SKM-1 treated with dmso at 0.1 percent for 144 hours (cell line): ENCODE results near the gene ENTPD1.
"Not testable (repeated sequence)": the region's sequence is repeated elsewhere in the genome, so short reads cannot be mapped to it uniquely, and the experiment has no call there.

ENCODE experiments used
- DNase-seq: peaks from one replicate; lab custom pipeline; 2025; ENCODE audit not compliant: unreplicated experiment; lab: John Stamatoyannopoulos, UW

The ENTPD1 gene, protein sequence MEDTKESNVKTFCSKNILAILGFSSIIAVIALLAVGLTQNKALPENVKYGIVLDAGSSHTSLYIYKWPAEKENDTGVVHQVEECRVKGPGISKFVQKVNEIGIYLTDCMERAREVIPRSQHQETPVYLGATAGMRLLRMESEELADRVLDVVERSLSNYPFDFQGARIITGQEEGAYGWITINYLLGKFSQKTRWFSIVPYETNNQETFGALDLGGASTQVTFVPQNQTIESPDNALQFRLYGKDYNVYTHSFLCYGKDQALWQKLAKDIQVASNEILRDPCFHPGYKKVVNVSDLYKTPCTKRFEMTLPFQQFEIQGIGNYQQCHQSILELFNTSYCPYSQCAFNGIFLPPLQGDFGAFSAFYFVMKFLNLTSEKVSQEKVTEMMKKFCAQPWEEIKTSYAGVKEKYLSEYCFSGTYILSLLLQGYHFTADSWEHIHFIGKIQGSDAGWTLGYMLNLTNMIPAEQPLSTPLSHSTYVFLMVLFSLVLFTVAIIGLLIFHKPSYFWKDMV

DNA sequence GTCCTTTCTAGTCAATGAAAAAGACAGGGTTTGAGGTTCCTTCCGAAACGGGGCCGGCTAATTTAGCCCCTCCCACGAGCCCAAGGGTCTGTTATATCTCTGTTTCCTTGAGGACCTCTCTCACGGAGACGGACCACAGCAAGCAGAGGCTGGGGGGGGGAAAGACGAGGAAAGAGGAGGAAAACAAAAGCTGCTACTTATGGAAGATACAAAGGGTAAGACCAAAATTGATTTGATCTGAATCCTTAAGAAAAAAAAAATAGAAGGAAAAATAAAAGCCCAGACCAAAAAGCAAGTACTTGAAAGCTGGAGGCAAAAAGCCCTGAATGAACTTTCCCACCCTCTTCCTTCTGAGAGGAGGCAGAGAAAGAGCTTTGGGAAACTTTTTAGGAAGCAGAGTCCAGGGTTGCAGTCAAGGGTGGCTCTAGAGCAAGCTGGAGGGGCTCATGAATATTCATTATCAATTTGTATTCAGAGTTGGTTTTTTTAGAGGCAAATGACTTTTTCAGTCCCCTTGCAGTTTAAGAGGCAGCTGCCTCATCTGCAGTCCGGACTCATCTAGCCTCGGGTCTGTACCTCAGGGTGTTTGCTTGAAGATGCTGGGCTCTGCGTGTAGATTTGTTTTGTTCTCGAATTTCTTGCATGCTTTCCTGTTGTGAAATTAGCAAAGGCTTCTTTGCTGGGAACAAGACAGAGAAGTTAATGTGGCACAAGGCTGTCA lies at the start of gene ENTPD1:
TSS of gene ENTPD1 (plus strand) at position 123 of the 721 bp plus-strand sequence. CDS start at position 200, 77 bp downstream.
- peak; percentile 71 for DNase-seq

DNA sequence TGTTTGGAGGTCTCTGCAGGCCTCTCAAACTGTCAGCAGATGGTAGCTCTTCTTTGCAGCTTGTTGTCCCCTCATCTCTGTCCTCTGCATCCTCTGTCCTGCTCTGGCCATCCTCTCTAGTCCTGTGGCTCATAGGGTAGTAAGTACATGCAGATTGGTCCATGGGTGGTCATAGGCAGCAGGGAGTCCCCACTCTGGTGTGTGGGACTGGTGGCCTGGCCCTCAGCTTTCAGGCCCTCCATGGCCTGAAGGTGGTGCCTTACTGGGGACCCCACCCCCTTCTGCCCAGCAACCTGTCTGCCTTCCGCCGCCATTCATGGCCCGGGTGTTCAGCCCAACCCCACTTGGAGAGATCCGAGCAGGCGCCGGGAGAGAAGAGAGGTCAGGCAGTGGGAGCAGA lies 49.4 kb upstream of the ENTPD1 start:
- no peak for DNase-seq

GRCh38 chr10:95706990-95707389 lies 49.0 kb upstream of the ENTPD1 start:
- no peak for DNase-seq

- no peak for DNase-seq
These were observed 44.5 kb upstream of the ENTPD1 start for GRCh38 chr10:95711492-95711891.

DNA sequence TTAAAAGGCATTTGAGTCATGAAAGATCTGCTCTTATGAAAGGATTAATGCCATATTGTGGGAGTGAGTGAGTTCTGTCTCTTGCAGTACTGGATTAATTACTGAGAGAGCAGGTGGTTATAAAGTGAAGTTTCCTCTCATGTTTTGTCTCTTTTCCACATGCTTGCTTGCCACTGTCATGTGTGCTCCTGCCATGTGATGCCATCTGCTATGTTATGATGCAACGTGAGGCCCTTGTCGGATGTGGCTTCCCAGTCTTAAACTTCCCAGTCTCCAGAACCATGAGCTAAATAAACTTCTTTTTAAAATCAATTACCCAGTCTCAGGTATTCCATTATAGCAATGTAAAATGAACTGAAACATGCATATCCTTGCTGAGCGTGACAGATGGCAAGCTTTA lies 39.5 kb upstream of the ENTPD1 start:
- DNase-seq = no peak

DNA sequence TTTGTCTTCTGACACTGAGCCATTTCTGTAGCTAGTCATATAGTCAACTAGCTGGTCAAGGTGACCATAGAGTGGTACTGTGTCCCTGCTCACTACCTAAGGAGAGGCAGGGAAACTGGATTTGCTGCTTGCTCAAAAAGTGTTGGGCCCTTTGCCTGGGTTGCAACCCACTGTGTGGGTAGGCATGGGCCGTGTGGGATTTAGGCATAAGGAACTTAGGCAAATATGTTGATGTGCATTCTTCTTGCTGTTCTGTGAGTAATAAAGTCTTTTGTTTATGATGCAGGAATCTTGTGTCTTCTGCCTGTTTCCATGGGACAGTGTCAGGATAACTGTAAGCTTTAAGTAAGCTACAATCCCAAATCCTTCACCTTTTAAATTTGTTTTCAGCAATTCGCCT lies 39.1 kb upstream of the ENTPD1 start:
- DNase-seq = no peak

DNA sequence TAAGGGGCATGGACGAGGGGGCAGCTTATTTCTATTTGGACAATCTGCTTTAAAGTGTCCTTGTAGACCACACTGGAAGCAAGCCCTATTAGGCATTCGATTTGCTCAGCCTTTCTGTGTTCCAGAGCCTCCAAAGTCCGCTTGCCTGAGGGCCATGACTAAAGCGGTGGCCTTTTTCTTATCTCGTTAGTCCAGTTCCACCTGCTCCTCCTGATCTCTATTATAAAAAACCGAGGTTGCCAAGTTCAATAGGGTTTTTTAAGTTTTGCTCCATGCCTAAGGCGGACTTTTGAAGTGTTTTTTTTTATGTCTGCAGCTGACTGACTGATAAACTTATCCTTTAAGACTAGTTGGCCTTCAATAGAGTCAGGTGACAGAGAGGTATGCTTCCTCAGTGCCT lies 35.2 kb upstream of the ENTPD1 start:
- not testable (repeated sequence) for DNase-seq

DNA sequence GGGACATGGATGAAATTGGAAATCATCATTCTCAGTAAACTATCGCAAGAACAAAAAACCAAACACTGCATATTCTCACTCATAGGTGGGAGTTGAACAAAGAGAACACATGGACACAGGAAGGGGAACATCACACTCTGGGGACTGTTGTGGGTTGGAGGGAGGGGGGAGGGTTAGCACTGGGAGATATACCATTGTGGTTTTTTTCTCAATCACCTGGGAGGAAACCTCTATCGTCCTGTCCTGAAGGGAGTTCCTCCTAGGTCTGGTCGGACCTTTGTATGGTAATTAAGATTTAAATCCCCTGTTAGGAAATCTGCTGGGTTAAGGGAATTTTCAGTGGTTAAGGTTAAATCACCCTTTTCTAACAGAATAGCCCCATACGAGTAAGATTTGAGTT lies 33.5 kb upstream of the ENTPD1 start:
- peak; percentile 30 for DNase-seq

GRCh38 chr10:95728526-95728925 lies 27.4 kb upstream of the ENTPD1 start:
- DNase-seq = no peak

DNA sequence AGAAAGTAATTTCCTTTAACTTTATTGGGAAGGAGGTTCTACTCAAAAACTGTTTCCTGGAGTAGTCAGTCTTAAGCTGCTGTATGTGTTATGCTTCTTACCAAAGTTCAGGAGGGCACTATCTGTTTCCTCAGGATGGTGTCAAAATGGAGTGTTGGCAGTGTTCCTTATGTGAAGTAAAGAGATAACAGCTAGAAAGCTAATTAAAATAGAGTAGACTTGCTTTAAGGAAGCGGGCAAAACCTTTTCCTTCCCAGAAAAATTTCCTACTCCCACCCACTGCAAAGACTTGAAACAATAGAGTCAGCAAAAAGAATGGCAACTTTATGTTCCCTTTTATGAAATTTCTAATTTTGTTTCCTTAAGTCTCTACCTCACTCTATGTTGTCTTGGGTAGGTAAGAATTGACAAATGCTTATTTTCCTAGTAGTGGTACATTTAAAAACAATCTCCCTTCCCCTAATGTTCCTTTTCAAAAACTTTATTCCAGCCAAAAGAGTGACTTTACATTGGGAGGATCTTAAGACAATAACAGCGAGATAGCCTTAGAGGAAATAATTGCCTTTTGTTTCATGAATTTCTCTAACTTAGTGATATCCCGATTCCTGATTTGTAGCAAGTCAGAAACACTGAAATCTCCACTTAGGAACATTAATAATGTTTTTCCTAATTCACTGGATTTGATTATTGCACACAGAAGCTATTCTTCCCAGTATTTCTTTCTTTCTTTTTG lies 26.5 kb upstream of the ENTPD1 start:
- no peak for DNase-seq

DNA sequence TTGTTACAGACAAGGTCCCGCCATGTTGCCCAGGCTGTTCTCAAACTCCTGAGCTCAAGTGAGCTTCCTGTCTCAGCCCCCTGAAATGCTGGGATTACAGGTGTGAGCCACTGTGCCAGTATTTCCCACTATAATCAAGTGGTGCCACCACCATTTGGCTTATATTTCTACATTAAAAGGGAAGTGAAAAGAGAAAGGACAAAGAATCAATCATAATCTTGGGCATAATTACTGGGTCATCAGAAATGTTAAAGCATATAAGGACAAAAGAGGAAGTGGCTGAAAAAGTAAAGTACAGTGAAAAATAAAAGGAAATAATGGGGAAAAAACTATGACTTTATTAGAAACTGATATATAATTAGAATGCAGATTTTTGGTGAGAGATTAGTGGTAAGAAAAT lies 25.7 kb upstream of the ENTPD1 start:
- DNase-seq = no peak

DNA sequence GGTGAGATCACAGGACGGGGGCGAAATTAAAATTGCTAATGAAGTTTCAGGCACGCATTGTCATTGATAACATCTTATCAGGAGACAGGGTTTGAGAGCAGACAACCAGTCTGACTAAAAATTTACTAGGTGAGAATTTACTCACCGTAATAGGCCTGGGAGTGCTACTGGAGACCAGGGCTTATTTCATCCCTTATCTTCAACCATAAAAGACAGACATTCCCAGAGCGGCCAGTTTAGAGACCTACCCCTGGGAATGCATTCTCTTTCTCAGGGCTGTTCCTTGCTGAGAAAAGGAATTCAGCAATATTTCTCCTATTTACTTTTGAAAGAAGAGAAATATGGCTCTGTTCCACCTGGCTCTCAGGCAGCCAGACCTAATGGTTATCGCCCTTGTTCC lies 23.1 kb upstream of the ENTPD1 start:
- not testable (repeated sequence) for DNase-seq

DNA sequence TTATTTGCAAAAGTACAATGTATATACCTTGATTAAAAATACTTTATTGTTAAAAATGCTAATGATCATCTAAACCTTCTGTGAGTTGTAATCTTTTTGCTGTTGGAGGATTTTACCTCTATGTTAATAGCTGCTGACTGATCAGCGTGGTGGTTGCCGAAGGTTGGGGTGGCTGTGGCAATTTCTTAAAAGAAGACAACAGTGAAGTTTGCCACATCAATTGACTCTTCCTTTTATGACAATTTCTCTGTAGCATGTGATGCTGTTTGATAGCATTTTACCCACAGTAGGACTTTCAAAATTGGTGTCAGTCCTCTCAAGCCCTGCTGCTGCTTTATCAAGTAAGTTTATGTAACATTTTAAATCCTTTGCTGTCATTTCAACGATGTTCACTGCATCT lies 16.9 kb upstream of the ENTPD1 start:
- no peak for DNase-seq

DNA sequence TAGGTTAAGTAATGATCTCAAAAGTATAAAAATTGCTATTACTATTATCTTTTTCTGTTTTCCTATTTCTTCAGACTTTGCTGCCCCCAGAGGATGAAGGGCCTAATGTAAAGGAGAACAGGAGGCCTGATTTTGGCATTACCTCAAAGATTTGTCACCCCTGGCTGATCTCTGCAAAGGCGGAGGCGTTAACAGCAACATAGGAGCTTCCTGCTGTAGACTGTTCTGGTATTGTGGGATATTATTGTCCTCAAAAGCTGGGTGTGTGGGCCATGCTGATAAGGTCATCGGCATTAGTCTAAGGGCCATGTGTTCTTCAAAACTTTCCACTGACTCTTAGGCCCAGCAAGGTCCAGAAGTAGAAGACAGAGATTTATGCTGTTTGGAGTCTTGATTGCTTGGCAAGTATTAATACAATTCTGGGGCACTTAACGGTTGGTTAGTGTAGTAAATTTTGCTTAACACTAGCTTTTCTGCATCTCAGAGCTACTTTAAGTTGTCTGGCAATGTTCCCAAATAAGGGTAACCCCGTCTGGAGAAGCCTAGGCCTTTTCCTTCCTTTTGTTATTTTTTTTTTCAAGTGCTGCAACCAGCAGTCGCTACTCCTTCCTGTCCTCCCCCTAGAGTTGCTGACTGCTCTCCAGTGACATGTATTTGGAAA lies 14.0 kb upstream of the ENTPD1 start:
- DNase-seq = no peak

DNA sequence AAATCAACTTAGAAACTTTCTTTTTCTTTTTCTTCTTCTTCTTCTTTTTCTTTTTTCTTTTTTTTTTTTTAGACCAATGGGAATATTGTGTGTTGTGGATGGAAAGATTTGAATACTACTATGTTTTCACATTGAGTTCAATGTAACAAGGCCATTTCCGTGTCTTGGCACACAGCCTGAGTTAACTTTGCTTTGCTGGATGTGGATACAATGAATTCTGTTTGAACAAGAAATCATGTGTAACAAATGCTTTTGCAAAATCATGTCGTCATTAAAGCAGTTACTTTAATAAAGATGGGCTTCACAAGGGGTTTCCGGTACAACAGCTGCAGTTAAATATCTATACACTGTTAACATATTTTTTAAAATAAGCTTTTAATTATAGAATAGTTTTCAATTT lies 13.5 kb upstream of the ENTPD1 start:
- no peak for DNase-seq

- no peak for DNase-seq
These were observed 12.9 kb upstream of the ENTPD1 start for GRCh38 chr10:95742962-95743535.

DNA sequence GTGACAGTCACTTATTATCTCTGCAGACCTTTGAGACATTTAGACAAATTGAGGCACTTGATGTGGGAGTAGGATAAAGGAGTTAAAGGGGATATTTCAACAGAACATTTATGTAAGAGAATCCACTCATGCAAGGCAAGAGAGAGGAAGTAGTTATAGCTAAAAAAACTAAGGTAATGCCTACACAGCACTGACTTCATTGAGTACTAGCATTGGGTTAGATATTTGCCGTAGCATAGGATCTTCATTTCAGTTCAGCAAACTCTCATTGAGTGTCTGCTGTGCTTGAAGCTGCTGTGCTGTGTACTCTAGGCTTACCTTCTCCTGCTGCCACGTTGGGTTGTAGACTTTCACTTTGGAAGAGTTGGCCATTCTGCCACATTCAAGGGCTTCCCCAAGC lies 10.5 kb upstream of the ENTPD1 start:
- DNase-seq = no peak

GRCh38 chr10:95748349-95748748 lies 7.6 kb upstream of the ENTPD1 start:
- no peak for DNase-seq

GRCh38 chr10:95755511-95756004 lies 405 bp upstream of the ENTPD1 start:
- peak; percentile 87 for DNase-seq
